B cell (primary cell): ENCODE results near the gene KIF15. TPM values are rescaled to one million over a fixed set of nuclear protein-coding genes. Genes with fewer than 3 reads are reported as not detected.
A peak's percentile ranks its signal among the peaks of the same experiment; 100 is the strongest.

ENCODE experiments used
- ATAC-seq: fragments of 200-7000 bp; cut with Tn5 transposase; one replicate; pipeline ENCODE4 v1.10.0; 2021; ENCODE audit warnings: low read depth, mild to moderate bottlenecking, moderate number of reproducible peaks, moderate library complexity
- CTCF ChIA-PET: fragments of 350-600 bp; sonication (Branson Sonifier 250); formaldehyde crosslinking; loops from one replicate; lab custom pipeline; 2021; ENCODE audit warnings: antibody characterized with exemption, inconsistent platforms; lab: Charles Lee
- POLR2A ChIA-PET: fragments of 350-600 bp; sonication (Branson Sonifier 250); formaldehyde crosslinking; loops from one replicate; lab custom pipeline; 2021; ENCODE audit warnings: antibody characterized with exemption; lab: Charles Lee
- DNase-seq: peaks from one replicate; pipeline ENCODE4 v3.0.0; 2013
- H2AFZ ChIP-seq: 2 replicates; pipeline ENCODE4 v1.6.1; 2012; ENCODE audit warnings: mild to moderate bottlenecking, low read depth, low read length; ENCODE audit not compliant: insufficient read depth, poor library complexity, severe bottlenecking
- H3K27ac ChIP-seq, 2 donors: 1 replicate in 1 of 2; 2 replicates in 1 of 2; pipeline ENCODE4 v1.5.1; 2012 to 2013; ENCODE audit warnings: low read length in 2 of 2, mild to moderate bottlenecking in 2 of 2, moderate library complexity in 1 of 2
- H3K27me3 ChIP-seq, 4 experiments: fragments of 200-600 bp in 1 of 4; sonication (generic) in 1 of 4; replicated peaks in 1 of 4; 1 replicate in 2 of 4; 2 replicates in 2 of 4; pipeline versions ENCODE4 v1.6.1 to v1.7.0; 2013 to 2016; ENCODE audit warnings: low read length in 3 of 4, mild to moderate bottlenecking in 2 of 4, mixed read lengths in 1 of 4, moderate library complexity in 1 of 4; ENCODE audit not compliant: insufficient read depth in 4 of 4, control insufficient read depth in 3 of 4; ENCODE audit errors: control extremely low read depth in 1 of 4
- H3K36me3 ChIP-seq, 2 experiments: replicated peaks in 1 of 2; 1 replicate in 1 of 2; 2 replicates in 1 of 2; pipeline versions ENCODE4 v1.6.1 to v1.7.1; 2013; ENCODE audit warnings: low read length in 1 of 2; ENCODE audit not compliant: insufficient read depth in 2 of 2, control insufficient read depth in 1 of 2; ENCODE audit errors: control extremely low read depth in 1 of 2, extremely low read depth in 1 of 2
- H3K4me1 ChIP-seq, 2 donors: fragments of 200-600 bp in 1 of 2; sonication (generic) in 1 of 2; 1 replicate in 1 of 2; 2 replicates in 1 of 2; pipeline versions ENCODE4 v1.5.1 to v1.6.1; 2013 to 2017; ENCODE audit warnings: low read length in 2 of 2; ENCODE audit not compliant: control insufficient read depth in 2 of 2, insufficient read depth in 2 of 2
- H3K4me2 ChIP-seq: replicated peaks from 2 replicates; pipeline ENCODE3; 2012; ENCODE audit warnings: mild to moderate bottlenecking, low read depth, low read length; ENCODE audit not compliant: poor library complexity, severe bottlenecking
- H3K4me3 ChIP-seq, 5 experiments: fragments of 200-600 bp in 1 of 5; sonication (generic) in 1 of 5; 1 replicate in 3 of 5; 2 replicates in 2 of 5; pipeline versions ENCODE4 v1.5.1 to v1.7.0; 2011 to 2016; ENCODE audit warnings: low read length in 4 of 5, mild to moderate bottlenecking in 4 of 5, low read depth in 2 of 5, control low read depth in 1 of 5, moderate library complexity in 1 of 5; ENCODE audit not compliant: insufficient read depth in 1 of 5; ENCODE audit errors: control extremely low read depth in 1 of 5, extremely low read depth in 1 of 5
- H3K79me2 ChIP-seq: fragments of 200-600 bp; sonication (generic); one replicate; pipeline ENCODE4 v1.6.0; 2016; ENCODE audit warnings: low read length; ENCODE audit not compliant: control insufficient read depth, insufficient read depth
- H3K9ac ChIP-seq: fragments of 200-600 bp; sonication (generic); 2 replicates; pipeline ENCODE4 v1.6.1; 2017; ENCODE audit warnings: mild to moderate bottlenecking, low read length, moderate library complexity
- H3K9me3 ChIP-seq, 3 donors: one replicate each; pipeline versions ENCODE4 v1.6.1 to v1.7.1; 2013; ENCODE audit warnings: low read length in 2 of 3; ENCODE audit not compliant: control insufficient read depth in 2 of 3, insufficient read depth in 1 of 3; ENCODE audit errors: control extremely low read depth in 1 of 3
- H4K20me1 ChIP-seq: 2 replicates; pipeline ENCODE4 v1.6.0; 2012; ENCODE audit warnings: mild to moderate bottlenecking, low read length; ENCODE audit not compliant: insufficient read depth, control insufficient read depth, poor library complexity, severe bottlenecking
- H3K27ac Mint-ChIP-seq: one replicate; pipeline ENCODE4 v1.8.0; 2021; ENCODE audit warnings: mixed read lengths
- H3K27me3 Mint-ChIP-seq: one replicate; pipeline ENCODE4 v1.8.0; 2021; ENCODE audit warnings: mixed read lengths
- H3K4me1 Mint-ChIP-seq: one replicate; pipeline ENCODE4 v1.8.0; 2021; ENCODE audit warnings: mixed read lengths
- H3K4me3 Mint-ChIP-seq: one replicate; pipeline ENCODE4 v1.8.0; 2021; ENCODE audit warnings: mixed read lengths
- H3K9me3 Mint-ChIP-seq: one replicate; pipeline ENCODE4 v1.8.0; 2022; ENCODE audit warnings: mixed read lengths; ENCODE audit not compliant: insufficient read depth
- EZH2 ChIP-seq: IDR thresholded peaks from 2 replicates; pipeline ENCODE4 v1.6.1; 2012; ENCODE audit warnings: borderline replicate concordance, low read depth, mild to moderate bottlenecking, moderate library complexity, low read length; ENCODE audit not compliant: insufficient read depth, poor library complexity, severe bottlenecking
- WGBS: methylation state at CpG from one replicate; pipeline ENCODE4 v1.1.5; 2013; ENCODE audit warnings: missing lambda C conversion rate; ENCODE audit not compliant: insufficient coverage; 5-methylcytosine and 5-hydroxymethylcytosine counted together
- intact Hi-C: fragments of 100-400 bp; cut with micrococcal nuclease; formaldehyde crosslinking; loops from one replicate; pipeline ENCODE4 v1.10.0; 2022
- polyA plus RNA-seq: library from polyadenylated mRNA; depleted of rRNA; stranded (reverse); fragments of >200 nt; gene quantifications from 2 replicates; pipeline ENCODE4 v1.2.3, GENCODE V29; 2012
- total RNA-seq, 2 donors: library from RNA; stranded (reverse); fragments of 120-200 nt in 1 of 2; gene quantifications; 1 replicate in 1 of 2; 2 replicates in 1 of 2; pipeline versions ENCODE4 v1.2.3 to v1.2.4, GENCODE V29; 2013 to 2022
- TF ChIP-seq, protein P1 (sequence below): fragments of 200-600 bp; IDR thresholded peaks from one replicate; pipeline ENCODE4 v1.8.0; 2022; ENCODE audit warnings: antibody characterized with exemption, mild to moderate bottlenecking

KIF15 gene
- total and polyA plus RNA-seq, 2 donors (not counting 1 experiment from before 2014, with no cell fraction given): 0.28 to 1.4 TPM

GRCh38 chr3:44722103-44722401 lies 39.5 kb upstream of the KIF15 start:
- no CpG with 5 or more reads among the region's 1 CpG for WGBS
- H3K36me3 ChIP-seq: peaks cover 3 to 32% of the 10 kb centered on the region in 2 experiments
- intact Hi-C loops: loop anchor here (10.0 kb wide), 1 partner anchor 167 kb away; the partner anchor contains the start of gene ZKSCAN7

GRCh38 chr3:44729384-44729910 lies 32.1 kb upstream of the KIF15 start, which contains the start of gene ZNF501:
ZNF501 (plus strand) TSS chr3:44729635; CDS start chr3:44734422, 4,787 bp downstream.
- Histone ChIP-seq H3K9me3 (peaks cover 11 to 57% (median 50%) of the 10 kb centered on the region in 3 donors), H3K27ac (peak within 1 kb of the TSS; percentile 15 to 32), H3K4me2 (peak within 1 kb of the TSS; percentile 79), H4K20me1 (no peaks in the 10 kb centered on the region), H3K4me1 (peaks cover 6 to 12% of the 10 kb centered on the region in 2 donors), H3K36me3 (peaks cover 3 to 28% of the 10 kb centered on the region in 2 experiments), H2AFZ (peak within 1 kb of the TSS; percentile 88), H3K9ac (peak within 1 kb of the TSS; percentile 78), H3K79me2 (no peaks in the 10 kb centered on the region), H3K4me3 (peak within 1 kb of the TSS; percentile 35 to 89 (median 77)), H3K27me3 (no peaks in the 10 kb centered on the region)
- intact Hi-C loops: loop anchor here (1.0 to 10.0 kb wide), 7 partner anchors 17 to 391 kb away; partner anchors contain the start of genes KIAA1143, KIF15, TCAIM and TMEM42
- peaks cover 13% of the 10 kb centered on the region for H3K4me1 Mint-ChIP-seq
- H3K27me3 Mint-ChIP-seq: no peaks in the 10 kb centered on the region
- TF ChIP-seq EZH2: no peak
- TF ChIP-seq, protein P1, sequence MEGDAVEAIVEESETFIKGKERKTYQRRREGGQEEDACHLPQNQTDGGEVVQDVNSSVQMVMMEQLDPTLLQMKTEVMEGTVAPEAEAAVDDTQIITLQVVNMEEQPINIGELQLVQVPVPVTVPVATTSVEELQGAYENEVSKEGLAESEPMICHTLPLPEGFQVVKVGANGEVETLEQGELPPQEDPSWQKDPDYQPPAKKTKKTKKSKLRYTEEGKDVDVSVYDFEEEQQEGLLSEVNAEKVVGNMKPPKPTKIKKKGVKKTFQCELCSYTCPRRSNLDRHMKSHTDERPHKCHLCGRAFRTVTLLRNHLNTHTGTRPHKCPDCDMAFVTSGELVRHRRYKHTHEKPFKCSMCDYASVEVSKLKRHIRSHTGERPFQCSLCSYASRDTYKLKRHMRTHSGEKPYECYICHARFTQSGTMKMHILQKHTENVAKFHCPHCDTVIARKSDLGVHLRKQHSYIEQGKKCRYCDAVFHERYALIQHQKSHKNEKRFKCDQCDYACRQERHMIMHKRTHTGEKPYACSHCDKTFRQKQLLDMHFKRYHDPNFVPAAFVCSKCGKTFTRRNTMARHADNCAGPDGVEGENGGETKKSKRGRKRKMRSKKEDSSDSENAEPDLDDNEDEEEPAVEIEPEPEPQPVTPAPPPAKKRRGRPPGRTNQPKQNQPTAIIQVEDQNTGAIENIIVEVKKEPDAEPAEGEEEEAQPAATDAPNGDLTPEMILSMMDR: no peak
- WGBS: 2% methylated on average over 46 of the region's 46 CpGs
- peak within 1 kb of the TSS; percentile 96 for H3K4me3 Mint-ChIP-seq
- ATAC-seq (peak; percentile 94), DNase-seq (peak; percentile 90)
- peaks cover 24% of the 10 kb centered on the region for H3K9me3 Mint-ChIP-seq
- H3K27ac Mint-ChIP-seq: peak within 1 kb of the TSS; percentile 86
- CTCF ChIA-PET: interaction anchor here (1.2 to 2.0 kb wide), 3 partner anchors 17 to 32 kb away, joined by 3 to 15 read pairs (median 4); partner anchors contain the start of genes KIAA1143, KIF15 and ZNF502
- POLR2A ChIA-PET: interaction anchor here (0.5 to 2.2 kb wide), 6 partner anchors 8 to 175 kb away, joined by 3 to 6 read pairs (median 4); partner anchors contain the start of genes KIAA1143, KIF15, ZKSCAN7 and ZNF502

More at GRCh38 chr3:44722103-44722401, 39.5 kb upstream of the KIF15 start:
- H3K27ac ChIP-seq: no peak overlapping the region
- no peak for TF ChIP-seq EZH2
- TF ChIP-seq, protein P1: no peak
- DNase-seq (no peak), ATAC-seq (no peak)
- Mint-ChIP-seq H3K9me3 (peaks cover 24% of the 10 kb centered on the region), H3K4me3 (no peak overlapping the region), H3K27me3 (no peaks in the 10 kb centered on the region), H3K4me1 (no peaks in the 10 kb centered on the region), H3K27ac (no peak overlapping the region)
- H3K27me3 ChIP-seq: no peaks in the 10 kb centered on the region
- no peak overlapping the region for H3K4me2 ChIP-seq
- H2AFZ ChIP-seq: no peak overlapping the region
- no peak overlapping the region for H3K9ac ChIP-seq
- H3K4me3 ChIP-seq: no peak overlapping the region
- H4K20me1 ChIP-seq: no peaks in the 10 kb centered on the region
- CTCF ChIA-PET: no interaction called here
- no peaks in the 10 kb centered on the region for H3K4me1 ChIP-seq
- H3K9me3 ChIP-seq: peaks cover 26 to 87% (median 54%) of the 10 kb centered on the region in 3 donors
- peaks cover 4% of the 10 kb centered on the region for H3K79me2 ChIP-seq
- POLR2A ChIA-PET: no interaction called here
